Uterus (tissue), 4 donors: Measurements from ENCODE around the gene TFB1M. TPM values are rescaled to one million over a fixed set of nuclear protein-coding genes. Genes with fewer than 3 reads are reported as not detected.
"Not testable (repeated sequence)": the region's sequence is repeated elsewhere in the genome, so short reads cannot be mapped to it uniquely, and the experiment has no call there.

Experiments used
- DNase-seq, 2 donors: peaks; one replicate each; pipeline ENCODE4 v3.0.0-alpha.2; 2019 to 2020
- H3K27ac ChIP-seq, 2 donors: fragments of 200-600 bp; sonication (generic); 1 replicate in 1 of 2; 2 replicates in 1 of 2; pipeline ENCODE4 v1.5.1; 2016 to 2018
- H3K27me3 ChIP-seq, 2 donors: fragments of 200-600 bp; sonication (generic); one replicate each; pipeline ENCODE4 v1.5.1; 2018 to 2019; ENCODE audit warnings: control low read depth in 1 of 2
- H3K36me3 ChIP-seq, 2 donors: fragments of 200-600 bp; sonication (generic); one replicate each; pipeline ENCODE4 v1.5.1; 2019; ENCODE audit warnings: control low read depth in 1 of 2
- H3K4me1 ChIP-seq, 2 donors: fragments of 200-600 bp; sonication (generic); one replicate each; pipeline ENCODE4 v1.5.1; 2018 to 2019; ENCODE audit warnings: control low read depth in 1 of 2
- H3K4me3 ChIP-seq, 2 donors: fragments of 200-600 bp; sonication (generic); 1 replicate in 1 of 2; 2 replicates in 1 of 2; pipeline ENCODE4 v1.5.1; 2018 to 2019; ENCODE audit warnings: mild to moderate bottlenecking in 1 of 2
- H3K9me3 ChIP-seq, 2 donors: fragments of 200-600 bp; sonication (generic); one replicate each; pipeline ENCODE4 v1.5.1; 2019; ENCODE audit warnings: control low read depth in 1 of 2
- CTCF ChIP-seq, 4 experiments: fragments of 200-600 bp in 2 of 4; fragments of 450-650 bp in 2 of 4; sonication (generic) in 2 of 4; IDR thresholded peaks; one replicate each; pipeline ENCODE4 v1.5.1; 2016 to 2019; ENCODE audit warnings: antibody characterized with exemption in 4 of 4, mild to moderate bottlenecking in 2 of 4, moderate library complexity in 1 of 4
- POLR2A ChIP-seq, 2 donors: fragments of 450-650 bp; IDR thresholded peaks; one replicate each; pipeline ENCODE4 v1.6.1; 2016; ENCODE audit warnings: antibody characterized with exemption in 2 of 2, mild to moderate bottlenecking in 1 of 2, moderate library complexity in 1 of 2
- intact Hi-C: fragments of 100-400 bp; cut with DNase I; formaldehyde crosslinking; loops from one replicate; pipeline ENCODE4 v1.15.1; 2023; ENCODE audit warnings: low total_unique reads
- total RNA-seq, 4 donors: library from RNA; depleted of rRNA in 3 of 4; stranded (reverse); fragments of >200 nt in 3 of 4; gene quantifications; one replicate each; pipeline versions ENCODE4 v1.1.0 to v1.2.4, GENCODE V29; 2014 to 2023
- donor health status: DM: yes; HTN: yes; CAD: no.

TFB1M gene
- total RNA-seq, 4 donors from 2014 or later: 0.59 to 46.1 (median 20.9) TPM

- H3K36me3 ChIP-seq: no peaks in the 10 kb centered on the region
- H3K27ac ChIP-seq: no peak overlapping the region
- H3K9me3 ChIP-seq: no peaks in the 10 kb centered on the region
- TF ChIP-seq POLR2A (IDR thresholded peaks at IDR 0.05) (no peak), CTCF (IDR thresholded peaks at IDR 0.05) (no peak)
- no peaks in the 10 kb centered on the region for H3K4me1 ChIP-seq
- H3K27me3 ChIP-seq: no peaks in the 10 kb centered on the region
- H3K4me3 ChIP-seq: no peak overlapping the region
- no peak for DNase-seq
- intact Hi-C loops: no loop called here
Observed at GRCh38 chr6:155234167-155234566, 80.1 kb downstream of the TFB1M start.

- no peaks in the 10 kb centered on the region for H3K4me1 ChIP-seq
- intact Hi-C loops: no loop called here
- no peaks in the 10 kb centered on the region for H3K36me3 ChIP-seq
- no peak for DNase-seq
- no peak for TF ChIP-seq CTCF (IDR thresholded peaks at IDR 0.05)
- no peak for TF ChIP-seq POLR2A (IDR thresholded peaks at IDR 0.05)
- H3K27me3 ChIP-seq: no peaks in the 10 kb centered on the region
- H3K4me3 ChIP-seq: no peak overlapping the region
- H3K9me3 ChIP-seq: no peaks in the 10 kb centered on the region
- H3K27ac ChIP-seq: no peak overlapping the region
Observed at GRCh38 chr6:155232848-155233247, 81.4 kb downstream of the TFB1M start.

- H3K27me3 ChIP-seq, H3K27ac ChIP-seq, H3K36me3 ChIP-seq, H3K4me1 ChIP-seq, intact Hi-C loops, H3K4me3 ChIP-seq, DNase-seq, H3K9me3 ChIP-seq: not testable (repeated sequence)
Observed at GRCh38 chr6:155230975-155231374, 83.3 kb downstream of the TFB1M start.

GRCh38 chr6:155228546-155229166 lies 85.6 kb downstream of the TFB1M start:
- no peaks in the 10 kb centered on the region for H3K9me3 ChIP-seq
- intact Hi-C loops: no loop called here
- peak overlapping the region in 1 of 2 donors; percentile 6 for H3K4me3 ChIP-seq
- no peaks in the 10 kb centered on the region for H3K27me3 ChIP-seq
- no peak for TF ChIP-seq CTCF (IDR thresholded peaks at IDR 0.05)
- no peak for TF ChIP-seq POLR2A (IDR thresholded peaks at IDR 0.05)
- no peaks in the 10 kb centered on the region for H3K4me1 ChIP-seq
- no peak for DNase-seq
- no peaks in the 10 kb centered on the region for H3K36me3 ChIP-seq
- H3K27ac ChIP-seq: no peak overlapping the region

- no peak for DNase-seq
- H3K4me3 ChIP-seq: no peak overlapping the region
- intact Hi-C loops: no loop called here
- H3K9me3 ChIP-seq: no peaks in the 10 kb centered on the region
- TF ChIP-seq POLR2A (IDR thresholded peaks at IDR 0.05) (no peak), CTCF (IDR thresholded peaks at IDR 0.05) (no peak)
- H3K4me1 ChIP-seq: no peaks in the 10 kb centered on the region
- H3K36me3 ChIP-seq: no peaks in the 10 kb centered on the region
- H3K27me3 ChIP-seq: no peaks in the 10 kb centered on the region
- H3K27ac ChIP-seq: no peak overlapping the region
Observed at GRCh38 chr6:155227046-155227445, 87.2 kb downstream of the TFB1M start.

GRCh38 chr6:155224618-155225017 lies 89.7 kb downstream of the TFB1M start:
- intact Hi-C loops: no loop called here
- Histone ChIP-seq H3K27me3 (no peaks in the 10 kb centered on the region), H3K9me3 (no peaks in the 10 kb centered on the region), H3K4me1 (no peaks in the 10 kb centered on the region), H3K4me3 (no peak overlapping the region), H3K36me3 (no peaks in the 10 kb centered on the region), H3K27ac (no peak overlapping the region)
- DNase-seq: no peak
- TF ChIP-seq POLR2A (IDR thresholded peaks at IDR 0.05): no peak
